Adrenal gland (tissue), 12 donors: ENCODE measurements around the gene CLK2. TPM values are rescaled to one million over a fixed set of nuclear protein-coding genes. Genes with fewer than 3 reads are reported as not detected.

Experiments used
- DNase-seq, 7 donors: peaks; one replicate each; pipeline ENCODE4 v3.0.0-alpha.2; 2019 to 2020
- H3K27ac ChIP-seq, 5 donors: fragments of 200-600 bp; sonication (generic) in 4 of 5; 1 replicate in 3 of 5; 2 replicates in 2 of 5; pipeline versions ENCODE4 v1.5.1 to v1.8.0; 2016 to 2020; ENCODE audit warnings: mild to moderate bottlenecking in 1 of 5
- H3K27me3 ChIP-seq: fragments of 200-600 bp; 2 replicates; pipeline ENCODE4 v1.8.0; 2021
- H3K36me3 ChIP-seq, 2 donors: fragments of 200-600 bp; replicated peaks in 1 of 2; 1 replicate in 1 of 2; 2 replicates in 1 of 2; pipeline versions ENCODE4 v1.5.1 to v1.8.0; 2018 to 2022
- H3K4me1 ChIP-seq, 2 donors: fragments of 200-600 bp; replicated peaks in 1 of 2; 1 replicate in 1 of 2; 2 replicates in 1 of 2; pipeline versions ENCODE4 v1.5.1 to v1.8.0; 2018 to 2021
- H3K4me3 ChIP-seq, 4 donors: fragments of 200-600 bp; sonication (generic) in 3 of 4; one replicate each; pipeline ENCODE4 v1.5.1; 2016 to 2018
- H3K9me3 ChIP-seq, 3 donors: fragments of 200-600 bp; sonication (generic) in 1 of 3; replicated peaks in 1 of 3; 1 replicate in 2 of 3; 2 replicates in 1 of 3; pipeline versions ENCODE4 v1.5.1 to v1.8.0; 2016 to 2021
- POLR2A ChIP-seq, 2 donors: fragments of 450-650 bp; IDR thresholded peaks; one replicate each; pipeline ENCODE4 v1.6.1; 2017; ENCODE audit warnings: antibody characterized with exemption in 2 of 2, mild to moderate bottlenecking in 2 of 2, moderate library complexity in 1 of 2
- WGBS, 4 donors: extraction: QIAGEN DNeasy Blood & Tissue Kit in 2 of 4; methylation state at CpG; one replicate each; pipeline versions ENCODE4 v1.1.5 to v1.1.7; 2013 to 2017; 5-methylcytosine and 5-hydroxymethylcytosine counted together
- intact Hi-C, 2 donors: fragments of 100-400 bp; cut with DNase I; formaldehyde crosslinking; loops; one replicate each; pipeline versions ENCODE4 v1.14.1 to v1.15.0; 2022 to 2023
- polyA plus RNA-seq, 3 donors: library from polyadenylated mRNA; stranded (reverse); fragments of 200-250 nt in 2 of 3; fragments of 350-450 nt in 1 of 3; fragmentation: Illumina TruSeq in 1 of 3; extraction: RNeasy Lipid Tissue Mini Kit (QIAGEN cat#74804) in 1 of 3; gene quantifications; one replicate each; pipeline ENCODE4 v1.2.3, GENCODE V29; 2013 to 2014
- total RNA-seq, 9 donors: library from RNA; depleted of rRNA in 4 of 9; stranded (reverse); fragments of >200 nt in 4 of 9; fragments of 120-200 nt in 1 of 9; fragmentation: NEBNext Ultra II Directional in 1 of 9; extraction: Animal tissue kit (Norgen Biotek cat#: 25700) in 1 of 9; gene quantifications; one replicate each; pipeline versions ENCODE4 v1.1.0 to v1.2.4, GENCODE V29; 2013 to 2023
- TF ChIP-seq, protein P1 (sequence below), 6 experiments: fragments of 450-650 bp in 4 of 6; fragments of 200-600 bp in 2 of 6; sonication (generic) in 1 of 6; IDR thresholded peaks; 1 replicate in 5 of 6; 2 replicates in 1 of 6; pipeline versions ENCODE4 v1.5.1 to v1.8.0; 2016 to 2021; ENCODE audit warnings: antibody characterized with exemption in 6 of 6, mild to moderate bottlenecking in 2 of 6, moderate library complexity in 1 of 6
- donor health status: healthy with polysubstance abuse.
- donor health status: Bipolar disorder and iron deficiency.
- donor health status: DM: yes; HTN: yes; CAD: no.
- donor health status: DM: no; HTN: no; CAD: no.
- donor health status: DM: no; HTN: no; CAD: no.
- donor health status: DM: yes; HTN: yes; CAD: no.

Gene CLK2
- total and polyA plus RNA-seq, 12 donors = 10.7 to 162 (median 54.9) TPM

GRCh38 chr1:155263067-155263466 is 10.2 kb downstream of the CLK2 start:
- Histone ChIP-seq H3K4me1 (peaks cover 13 to 16% of the 10 kb centered on the region in 2 donors), H3K4me3 (no peak overlapping the region), H3K27ac (peak overlapping the region in 2 of 5 donors; percentile 12 to 80), H3K27me3 (no peaks in the 10 kb centered on the region), H3K36me3 (peaks cover 0 to 76% of the 10 kb centered on the region in 2 donors), H3K9me3 (no peaks in the 10 kb centered on the region)
- WGBS, 4 donors = 79 to 81% (median 80%) methylated on average over 10 to 11 of the region's 11 CpGs
- TF ChIP-seq POLR2A (IDR thresholded peaks at IDR 0.05) = no peak
- TF ChIP-seq, protein P1, sequence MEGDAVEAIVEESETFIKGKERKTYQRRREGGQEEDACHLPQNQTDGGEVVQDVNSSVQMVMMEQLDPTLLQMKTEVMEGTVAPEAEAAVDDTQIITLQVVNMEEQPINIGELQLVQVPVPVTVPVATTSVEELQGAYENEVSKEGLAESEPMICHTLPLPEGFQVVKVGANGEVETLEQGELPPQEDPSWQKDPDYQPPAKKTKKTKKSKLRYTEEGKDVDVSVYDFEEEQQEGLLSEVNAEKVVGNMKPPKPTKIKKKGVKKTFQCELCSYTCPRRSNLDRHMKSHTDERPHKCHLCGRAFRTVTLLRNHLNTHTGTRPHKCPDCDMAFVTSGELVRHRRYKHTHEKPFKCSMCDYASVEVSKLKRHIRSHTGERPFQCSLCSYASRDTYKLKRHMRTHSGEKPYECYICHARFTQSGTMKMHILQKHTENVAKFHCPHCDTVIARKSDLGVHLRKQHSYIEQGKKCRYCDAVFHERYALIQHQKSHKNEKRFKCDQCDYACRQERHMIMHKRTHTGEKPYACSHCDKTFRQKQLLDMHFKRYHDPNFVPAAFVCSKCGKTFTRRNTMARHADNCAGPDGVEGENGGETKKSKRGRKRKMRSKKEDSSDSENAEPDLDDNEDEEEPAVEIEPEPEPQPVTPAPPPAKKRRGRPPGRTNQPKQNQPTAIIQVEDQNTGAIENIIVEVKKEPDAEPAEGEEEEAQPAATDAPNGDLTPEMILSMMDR (IDR thresholded peaks at IDR 0.05) = no peak
- intact Hi-C loops = loop anchor here in 1 of 2 donors (5.0 kb wide), 1 partner anchor 44 kb away; the partner anchor contains the start of gene FDPS
- DNase-seq = no peak

- Histone ChIP-seq H3K27me3 (no peaks in the 10 kb centered on the region), H3K4me3 (peak within 1 kb of the TSS; percentile 36 to 80 (median 70)), H3K9me3 (no peaks in the 10 kb centered on the region), H3K27ac (peak within 1 kb of the TSS; percentile 22 to 90 (median 80)), H3K36me3 (peaks cover 0 to 73% of the 10 kb centered on the region in 2 donors), H3K4me1 (peaks cover 13 to 16% of the 10 kb centered on the region in 2 donors)
- 0 to 1% (median 0%) methylated on average over 20 to 47 of the region's 47 CpGs for WGBS, 4 donors
- intact Hi-C loops = loop anchor here in 1 of 2 donors (5.0 kb wide), 1 partner anchor 45 kb away; the partner anchor contains the start of gene FDPS
- DNase-seq = peak; percentile 94 to 99 (median 99)
- TF ChIP-seq POLR2A (IDR thresholded peaks at IDR 0.05) = peak; percentile 79 to 95
- TF ChIP-seq, protein P1 (IDR thresholded peaks at IDR 0.05) = peak in 2 of 6 experiments; percentile 2 to 19
These were observed 11.2 kb downstream of the CLK2 start, which contains the start of gene SCAMP3 for GRCh38 chr1:155261852-155262673. TSS of gene SCAMP3 (minus strand) at chr1:155262360. CDS start at chr1:155262151, 209 bp downstream.

DNA sequence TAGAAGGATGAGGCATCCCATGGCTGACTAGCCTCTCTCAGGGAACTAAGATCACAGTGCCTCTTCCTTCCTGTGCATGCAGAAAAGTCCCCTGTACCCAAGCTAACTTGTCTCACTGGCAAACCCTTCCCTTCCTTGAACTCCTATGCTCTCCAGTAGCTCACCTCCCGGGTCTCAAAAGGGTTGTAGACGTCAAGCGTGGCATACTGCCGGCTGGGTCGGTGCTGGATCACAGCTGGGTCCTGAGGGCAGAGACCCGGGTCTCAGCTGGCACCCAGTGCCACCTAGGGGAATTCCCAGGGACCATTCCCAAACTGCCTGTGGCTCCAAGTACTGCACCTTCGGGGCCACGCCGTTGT is 11.8 kb downstream of the CLK2 start:
- H3K4me1 ChIP-seq = peaks cover 13 to 16% of the 10 kb centered on the region in 2 donors
- H3K36me3 ChIP-seq = peaks cover 0 to 70% of the 10 kb centered on the region in 2 donors
- DNase-seq = no peak

More for the DNA sequence above, 11.8 kb downstream of the CLK2 start:
- intact Hi-C loops = loop anchor here in 1 of 2 donors (5.0 kb wide), 1 partner anchor 46 kb away; the partner anchor contains the start of gene FDPS
- Histone ChIP-seq H3K27ac (peak overlapping the region in 4 of 5 donors; percentile 60 to 90 (median 82)), H3K27me3 (no peaks in the 10 kb centered on the region), H3K4me3 (peak overlapping the region; percentile 36 to 80 (median 70)), H3K9me3 (no peaks in the 10 kb centered on the region)
- TF ChIP-seq, protein P1 (IDR thresholded peaks at IDR 0.05) = peak in 1 of 6 experiments; percentile 13
- TF ChIP-seq POLR2A (IDR thresholded peaks at IDR 0.05) = no peak
- 0 to 1% (median 0%) methylated on average over 6 to 9 of the region's 9 CpGs; no CpG with 5 or more reads in 1 of the 4 donors for WGBS, 4 donors
